Type B pancreatic cell (in vitro differentiated cells): ENCODE results near the gene BSG. TPM values are rescaled to one million over a fixed set of nuclear protein-coding genes. Genes with fewer than 3 reads are reported as not detected.
"Not testable (repeated sequence)": the region's sequence is repeated elsewhere in the genome, so short reads cannot be mapped to it uniquely, and the experiment has no call there.

Experiments
- DNase-seq: peaks from one replicate; pipeline ENCODE4 v3.0.0; 2021; ENCODE audit warnings: mixed read lengths; ENCODE audit not compliant: unreplicated experiment; ENCODE audit errors: extremely low spot score
- H3K27ac Mint-ChIP-seq: 2 replicates; pipeline ENCODE4 v1.8.0; 2021; ENCODE audit warnings: mild to moderate bottlenecking, mixed read lengths
- H3K27me3 Mint-ChIP-seq: 2 replicates; pipeline ENCODE4 v1.8.0; 2021; ENCODE audit warnings: mixed read lengths
- H3K36me3 Mint-ChIP-seq: 2 replicates; pipeline ENCODE4 v1.8.0; 2021; ENCODE audit warnings: mixed read lengths
- H3K4me1 Mint-ChIP-seq: one replicate; pipeline ENCODE4 v1.8.0; 2021; ENCODE audit warnings: mixed read lengths; ENCODE audit not compliant: unreplicated experiment
- H3K4me3 Mint-ChIP-seq: 2 replicates; pipeline ENCODE4 v1.8.0; 2021; ENCODE audit warnings: mild to moderate bottlenecking, mixed read lengths
- H3K9me3 Mint-ChIP-seq: 2 replicates; pipeline ENCODE4 v1.8.0; 2021; ENCODE audit warnings: mixed read lengths
- CTCF ChIP-seq: fragments of 200-600 bp; sonication (generic); conservative IDR thresholded peaks from 2 replicates; pipeline ENCODE4 v1.5.0; 2021; ENCODE audit warnings: antibody characterized with exemption, mild to moderate bottlenecking
- total RNA-seq: library from RNA; stranded (reverse); gene quantifications from 2 replicates; pipeline ENCODE4 v1.2.1, GENCODE V29; 2021; ENCODE audit warnings: low replicate concordance

Gene BSG
- total RNA-seq, 1 donor from 2014 or later = 522 TPM

- TF ChIP-seq CTCF = no peak
- H3K36me3 Mint-ChIP-seq = no peaks in the 10 kb centered on the region
- H3K27me3 Mint-ChIP-seq = peaks cover 6% of the 10 kb centered on the region
- no peak for DNase-seq
- H3K27ac Mint-ChIP-seq = no peak overlapping the region
- no peak overlapping the region for H3K4me3 Mint-ChIP-seq
- no peaks in the 10 kb centered on the region for H3K4me1 Mint-ChIP-seq
- H3K9me3 Mint-ChIP-seq = no peaks in the 10 kb centered on the region
These were observed 10.3 kb downstream of the BSG start for GRCh38 chr19:582497-583197.

GRCh38 chr19:583198-583967, 11.0 kb downstream of the BSG start:
- peaks cover 11% of the 10 kb centered on the region for H3K27me3 Mint-ChIP-seq
- H3K4me3 Mint-ChIP-seq = no peak overlapping the region
- no peaks in the 10 kb centered on the region for H3K9me3 Mint-ChIP-seq
- no peaks in the 10 kb centered on the region for H3K36me3 Mint-ChIP-seq
- no peaks in the 10 kb centered on the region for H3K4me1 Mint-ChIP-seq
- DNase-seq = no peak
- TF ChIP-seq CTCF = no peak
- peak overlapping the region; percentile 50 for H3K27ac Mint-ChIP-seq

- TF ChIP-seq CTCF = no peak
- Mint-ChIP-seq H3K36me3 (no peaks in the 10 kb centered on the region), H3K4me3 (no peak overlapping the region), H3K27me3 (peaks cover 14% of the 10 kb centered on the region), H3K27ac (peak overlapping the region; percentile 50), H3K9me3 (no peaks in the 10 kb centered on the region), H3K4me1 (no peaks in the 10 kb centered on the region)
- no peak for DNase-seq
These were observed 11.5 kb downstream of the BSG start for GRCh38 chr19:583968-584239.

GRCh38 chr19:584240-585001, 12.0 kb downstream of the BSG start:
- H3K27me3 Mint-ChIP-seq = peaks cover 17% of the 10 kb centered on the region
- H3K36me3 Mint-ChIP-seq = no peaks in the 10 kb centered on the region
- TF ChIP-seq CTCF = peak; percentile 96
- H3K27ac Mint-ChIP-seq = peak overlapping the region; percentile 50
- no peak for DNase-seq
- H3K4me3 Mint-ChIP-seq = no peak overlapping the region
- no peaks in the 10 kb centered on the region for H3K9me3 Mint-ChIP-seq
- H3K4me1 Mint-ChIP-seq = no peaks in the 10 kb centered on the region

- H3K27me3 Mint-ChIP-seq = peaks cover 17% of the 10 kb centered on the region
- not testable (repeated sequence) for DNase-seq, H3K4me3 Mint-ChIP-seq, H3K36me3 Mint-ChIP-seq, H3K9me3 Mint-ChIP-seq, H3K27ac Mint-ChIP-seq, H3K4me1 Mint-ChIP-seq
These were observed 12.8 kb downstream of the BSG start for GRCh38 chr19:585146-585545.
